ENCODE results near the gene JAZF1.

JAZF1 gene

GRCh38 chr7:28165961-28166955, 14.3 kb downstream of the JAZF1 start:
- Histone ChIP-seq H3K27ac (ENCODE audit: low read depth, low read length, poor library complexity, severe bottlenecking) (peak overlapping the region; percentile 83), H2AFZ (ENCODE audit: low read length) (no peak overlapping the region), H3K9me2 (ENCODE audit: low read depth, low read length) (no peaks in the 10 kb centered on the region), H3K4me1 (ENCODE audit: insufficient read depth, low read length, severe bottlenecking) (peaks cover 81% of the 10 kb centered on the region), H3K9me3 (ENCODE audit: low read length) (no peaks in the 10 kb centered on the region), H3K27me3 (ENCODE audit: insufficient read depth, low read length) (no peaks in the 10 kb centered on the region), H4K20me1 (ENCODE audit: insufficient read depth, low read length) (no peaks in the 10 kb centered on the region), H3K36me3 (ENCODE audit: insufficient read depth, low read length) (no peaks in the 10 kb centered on the region), H3F3A (ENCODE audit: insufficient read depth, low read length) (0 out of 2 replicates have a peak, but pooled peaks cover 3% of the 10 kb centered on the region), H3K79me2 (ENCODE audit: insufficient read depth, low read length) (no peaks in the 10 kb centered on the region), H3K9ac (ENCODE audit: low read length) (peak overlapping the region; percentile 24; the same call in 1 of the 2 replicates), H3K4me2 (ENCODE audit: low read length) (peak overlapping the region; percentile 34), H3K4me3 (ENCODE audit: low read depth, low read length, poor library complexity, severe bottlenecking) (no peak overlapping the region)
- TF ChIP-seq CTCF (IDR thresholded peaks at IDR 0.05; ENCODE audit: low read length) (no peak), EZH2 (IDR thresholded peaks at IDR 0.05; ENCODE audit: borderline replicate concordance, low read length) (no peak)

GRCh38 chr7:28165261-28165660, 15.3 kb downstream of the JAZF1 start:
- Histone ChIP-seq H3K9ac (ENCODE audit: low read length) (peak overlapping the region; percentile 24; the same call in 1 of the 2 replicates), H4K20me1 (ENCODE audit: insufficient read depth, low read length) (no peaks in the 10 kb centered on the region), H3K4me2 (ENCODE audit: low read length) (peak overlapping the region; percentile 34), H3K9me3 (ENCODE audit: low read length) (no peaks in the 10 kb centered on the region), H3K36me3 (ENCODE audit: insufficient read depth, low read length) (no peaks in the 10 kb centered on the region), H2AFZ (ENCODE audit: low read length) (no peak overlapping the region), H3K4me1 (ENCODE audit: insufficient read depth, low read length, severe bottlenecking) (peaks cover 81% of the 10 kb centered on the region), H3F3A (ENCODE audit: insufficient read depth, low read length) (0 out of 2 replicates have a peak, but pooled peaks cover 3% of the 10 kb centered on the region), H3K79me2 (ENCODE audit: insufficient read depth, low read length) (no peaks in the 10 kb centered on the region), H3K27ac (ENCODE audit: low read depth, low read length, poor library complexity, severe bottlenecking) (peak overlapping the region; percentile 83), H3K27me3 (ENCODE audit: insufficient read depth, low read length) (no peaks in the 10 kb centered on the region), H3K4me3 (ENCODE audit: low read depth, low read length, poor library complexity, severe bottlenecking) (no peak overlapping the region), H3K9me2 (ENCODE audit: low read depth, low read length) (no peaks in the 10 kb centered on the region)
- TF ChIP-seq EZH2 (IDR thresholded peaks at IDR 0.05; ENCODE audit: borderline replicate concordance, low read length) (no peak), CTCF (IDR thresholded peaks at IDR 0.05; ENCODE audit: low read length) (no peak)

GRCh38 chr7:28163949-28164348, 16.6 kb downstream of the JAZF1 start:
- Histone ChIP-seq H3K27ac (ENCODE audit: low read depth, low read length, poor library complexity, severe bottlenecking) (peak overlapping the region; percentile 83), H3K4me2 (ENCODE audit: low read length) (no peak overlapping the region)

More at GRCh38 chr7:28163949-28164348, 16.6 kb downstream of the JAZF1 start:
- no peaks in the 10 kb centered on the region for H3K9me3 ChIP-seq (ENCODE audit: low read length)
- no peak overlapping the region for H2AFZ ChIP-seq (ENCODE audit: low read length)
- no peaks in the 10 kb centered on the region for H3K9me2 ChIP-seq (ENCODE audit: low read depth, low read length)
- H3F3A ChIP-seq (ENCODE audit: insufficient read depth, low read length) = 0 out of 2 replicates have a peak, but pooled peaks cover 3% of the 10 kb centered on the region
- H3K79me2 ChIP-seq (ENCODE audit: insufficient read depth, low read length) = no peaks in the 10 kb centered on the region
- peaks cover 78% of the 10 kb centered on the region for H3K4me1 ChIP-seq (ENCODE audit: insufficient read depth, low read length, severe bottlenecking)
- H4K20me1 ChIP-seq (ENCODE audit: insufficient read depth, low read length) = no peaks in the 10 kb centered on the region
- H3K36me3 ChIP-seq (ENCODE audit: insufficient read depth, low read length) = no peaks in the 10 kb centered on the region
- no peaks in the 10 kb centered on the region for H3K27me3 ChIP-seq (ENCODE audit: insufficient read depth, low read length)
- no peak overlapping the region for H3K9ac ChIP-seq (ENCODE audit: low read length)
- no peak overlapping the region for H3K4me3 ChIP-seq (ENCODE audit: low read depth, low read length, poor library complexity, severe bottlenecking)
- TF ChIP-seq EZH2 (IDR thresholded peaks at IDR 0.05; ENCODE audit: borderline replicate concordance, low read length) (no peak), CTCF (IDR thresholded peaks at IDR 0.05; ENCODE audit: low read length) (peak; percentile 21; the same call in 1 of the 2 replicates)

All from OCI-LY1 (cell line).